Kidney tubule cell (primary cell): ENCODE results near the gene NPTX1.

ENCODE experiments used
- DNase-seq: peaks from one replicate; pipeline ENCODE4 v3.0.0-alpha.2; 2018; ENCODE audit warnings: low spot score

The NPTX1 gene

DNA sequence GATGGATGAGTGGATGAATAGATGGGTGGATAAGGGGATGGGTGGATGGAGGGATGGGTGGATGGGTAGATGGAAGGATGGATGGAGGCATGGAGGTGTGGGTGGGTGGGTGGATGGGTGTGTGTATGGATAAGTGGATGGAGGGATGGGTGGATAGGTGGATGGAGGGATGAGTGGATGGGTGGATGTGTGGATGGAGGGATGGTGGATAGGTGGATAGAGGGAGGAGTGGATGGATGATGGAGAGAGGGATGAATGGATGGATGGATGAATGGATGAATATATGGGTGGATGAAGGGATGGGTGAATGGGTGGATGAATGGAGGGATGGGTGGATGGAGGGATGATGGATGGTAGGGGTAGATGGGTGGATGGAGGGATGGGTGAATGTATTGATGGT is 27.5 kb upstream of the NPTX1 start:
- DNase-seq: no peak

- no peak for DNase-seq
Observed at GRCh38 chr17:80503031-80503430, 26.6 kb upstream of the NPTX1 start.

GRCh38 chr17:80502578-80502877 is 26.1 kb upstream of the NPTX1 start:
- DNase-seq: no peak

- DNase-seq: peak; percentile 74
Observed at GRCh38 chr17:80501741-80502577, 25.6 kb upstream of the NPTX1 start.

GRCh38 chr17:80499961-80500665 is 23.7 kb upstream of the NPTX1 start:
- no peak for DNase-seq

- DNase-seq: no peak
Observed at GRCh38 chr17:80499560-80499959, 23.2 kb upstream of the NPTX1 start.

DNA sequence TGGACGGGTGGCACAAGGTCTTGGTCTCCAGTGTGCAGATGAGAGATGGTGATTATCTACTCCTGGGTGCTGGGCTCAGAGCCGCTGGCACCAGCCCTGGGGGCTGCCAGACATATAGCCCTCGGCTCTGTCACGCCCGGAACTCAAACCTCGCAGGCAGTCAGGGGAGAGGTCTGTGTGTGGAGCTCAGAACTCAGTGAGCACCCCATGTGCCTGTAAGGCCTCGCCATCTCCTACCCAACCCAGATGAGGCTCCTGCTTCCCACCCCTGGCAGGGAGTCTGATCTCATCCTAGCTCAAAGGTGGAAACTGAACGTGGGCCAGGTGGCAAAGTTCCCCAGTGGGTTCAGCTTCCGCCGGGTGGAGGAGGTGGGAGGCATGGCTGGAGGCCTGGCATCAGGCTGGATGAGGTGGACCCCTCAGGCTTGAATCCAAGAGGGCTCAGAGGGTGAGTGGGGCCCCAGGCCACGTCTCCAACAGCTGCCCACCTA is 22.6 kb upstream of the NPTX1 start:
- DNase-seq: no peak

- peak; percentile 33 for DNase-seq
Observed at GRCh38 chr17:80498242-80498919, 22.0 kb upstream of the NPTX1 start.

DNA sequence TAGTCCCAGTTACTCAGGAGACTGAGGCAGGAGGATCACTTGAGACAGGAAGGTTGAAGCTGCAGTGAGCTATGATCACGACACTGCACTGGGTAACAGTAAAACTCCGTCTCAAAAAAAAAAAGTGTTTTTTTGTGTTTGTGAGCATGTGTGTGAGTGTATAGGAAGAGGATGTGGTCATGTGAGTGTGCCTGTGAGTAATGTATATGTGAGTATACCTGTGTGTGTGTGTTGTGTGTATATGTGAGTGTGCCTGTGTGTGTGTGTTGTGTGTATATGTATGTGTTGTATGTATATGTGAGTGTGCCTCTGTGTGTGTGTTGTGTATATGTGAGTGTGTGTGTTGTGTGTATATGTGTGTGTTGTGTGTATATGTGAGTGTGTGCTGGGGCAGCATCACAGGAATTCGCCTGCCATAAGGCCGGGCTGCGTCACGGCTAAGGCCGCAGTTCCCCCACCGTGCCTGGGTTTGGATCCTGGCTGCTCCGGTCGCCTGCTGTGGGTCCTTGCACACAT is 21.4 kb upstream of the NPTX1 start:
- no peak for DNase-seq

GRCh38 chr17:80494547-80494946 is 18.1 kb upstream of the NPTX1 start:
- peak; percentile 57 for DNase-seq

- DNase-seq: no peak
Observed at GRCh38 chr17:80492343-80493136, 16.1 kb upstream of the NPTX1 start.

GRCh38 chr17:80491478-80492342 is 15.3 kb upstream of the NPTX1 start:
- peak; percentile 61 for DNase-seq

GRCh38 chr17:80487511-80487910 is 11.1 kb upstream of the NPTX1 start:
- no peak for DNase-seq

- no peak for DNase-seq
Observed at GRCh38 chr17:80486692-80487091, 10.3 kb upstream of the NPTX1 start.

GRCh38 chr17:80485846-80486245 is 9.4 kb upstream of the NPTX1 start:
- no peak for DNase-seq

GRCh38 chr17:80482555-80483308 is 6.3 kb upstream of the NPTX1 start:
- DNase-seq: no peak

GRCh38 chr17:80482058-80482318 is 5.6 kb upstream of the NPTX1 start:
- no peak for DNase-seq

- DNase-seq: no peak
Observed at GRCh38 chr17:80481284-80482057, 5.1 kb upstream of the NPTX1 start.

DNA sequence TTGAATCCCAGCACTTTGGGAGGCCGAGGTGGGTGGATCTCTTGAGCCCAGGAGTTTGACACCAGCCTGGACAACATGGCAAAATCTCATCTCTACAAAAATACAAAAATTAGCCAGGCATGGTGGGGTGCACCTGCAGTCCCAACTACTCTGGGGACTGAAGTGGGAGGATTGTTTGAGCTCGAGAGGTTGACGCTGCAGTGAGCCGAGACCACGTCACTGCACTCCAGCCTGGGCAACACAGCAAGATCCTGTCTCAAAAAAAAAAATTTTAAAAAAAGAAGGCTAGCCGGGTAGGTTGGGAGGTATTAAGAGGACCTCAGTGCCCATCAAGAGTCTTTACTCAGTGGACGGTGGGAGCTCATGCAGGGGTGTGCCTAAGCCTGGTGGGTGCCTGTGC is 3.8 kb upstream of the NPTX1 start:
- DNase-seq: no peak

- DNase-seq: no peak
Observed at GRCh38 chr17:80479246-80479566, 2.8 kb upstream of the NPTX1 start.
